Heart right ventricle (tissue), 16 donors: Measurements from ENCODE around the gene NDUFAF8. TPM values are rescaled to one million over a fixed set of nuclear protein-coding genes. Genes with fewer than 3 reads are reported as not detected.

Source experiments
- ATAC-seq, 8 donors: fragments of 200-7000 bp; cut with Tn5 transposase; one replicate each; pipeline ENCODE4 v1.9.1; 2020; ENCODE audit warnings: mild to moderate bottlenecking in 8 of 8, moderate library complexity in 8 of 8, moderate number of reproducible peaks in 1 of 8
- DNase-seq, 2 donors: peaks; one replicate each; pipeline ENCODE4 v3.0.0-alpha.2; 2020
- H3K27ac ChIP-seq, 10 donors: fragments of 200-600 bp; sonication (generic) in 2 of 10; one replicate each; pipeline versions ENCODE4 v1.5.0 to v1.8.0; 2020 to 2022; ENCODE audit warnings: mild to moderate bottlenecking in 3 of 10
- H3K27me3 ChIP-seq, 7 donors: fragments of 200-600 bp; one replicate each; pipeline ENCODE4 v1.8.0; 2021 to 2022; ENCODE audit warnings: mild to moderate bottlenecking in 2 of 7
- H3K36me3 ChIP-seq, 9 donors: fragments of 200-600 bp; sonication (generic) in 1 of 9; one replicate each; pipeline versions ENCODE4 v1.5.0 to v1.8.0; 2020 to 2022; ENCODE audit warnings: mild to moderate bottlenecking in 2 of 9
- H3K4me1 ChIP-seq, 9 donors: fragments of 200-600 bp; sonication (generic) in 1 of 9; one replicate each; pipeline versions ENCODE4 v1.5.0 to v1.8.0; 2020 to 2022; ENCODE audit warnings: mild to moderate bottlenecking in 4 of 9
- H3K4me3 ChIP-seq, 10 donors: fragments of 200-600 bp; sonication (generic) in 2 of 10; one replicate each; pipeline versions ENCODE4 v1.5.0 to v1.8.0; 2020 to 2022; ENCODE audit warnings: mild to moderate bottlenecking in 7 of 10, moderate library complexity in 2 of 10
- H3K9me3 ChIP-seq, 11 donors: fragments of 200-600 bp in 10 of 11; sonication (generic) in 2 of 11; one replicate each; pipeline versions ENCODE4 v1.5.0 to v1.8.0; 2013 to 2022; ENCODE audit warnings: mild to moderate bottlenecking in 2 of 11, control low read depth in 1 of 11, moderate library complexity in 1 of 11
- CTCF ChIP-seq, 9 donors: fragments of 200-600 bp; sonication (generic) in 2 of 9; IDR thresholded peaks; one replicate each; pipeline versions ENCODE4 v1.5.0 to v1.8.0; 2021 to 2022; ENCODE audit warnings: antibody characterized with exemption in 9 of 9, mild to moderate bottlenecking in 5 of 9, moderate library complexity in 1 of 9
- WGBS, 2 donors: extraction: QIAGEN DNeasy Blood & Tissue Kit; methylation state at CpG; one replicate each; pipeline ENCODE4 v1.1.7; 2013; ENCODE audit warnings: inconsistent platforms in 1 of 2; 5-methylcytosine and 5-hydroxymethylcytosine counted together
- intact Hi-C, 10 donors: fragments of 100-400 bp; cut with DNase I; formaldehyde crosslinking; loops; one replicate each; pipeline versions ENCODE4 v1.11.1 to v1.14.2; 2022
- polyA plus RNA-seq, 2 donors: library from polyadenylated mRNA; stranded (reverse); fragments of 200-250 nt; gene quantifications; one replicate each; pipeline ENCODE4 v1.2.3, GENCODE V29; 2013
- total RNA-seq, 10 donors: library from RNA; stranded (reverse); fragmentation: NEBNext Ultra II Directional in 3 of 10; extraction: Animal tissue kit (Norgen Biotek cat#: 25700) in 3 of 10; gene quantifications; one replicate each; pipeline versions ENCODE4 v1.2.1 to v1.2.4, GENCODE V29; 2021 to 2023
- donor health status: Arrhythmogenic right ventricular cardiomyopathy.
- donor health status: ischemic (EF 13 %, LVEDD 7.1; RV severe dilation, severe dysfunction).
- donor health status: healthy with polysubstance abuse.
- donor health status: DM: no; HTN: yes; CAD: no.
- donor health status: DM: no; HTN: no; CAD: no.
- donor health status: ischemic (EF 25% LVEDD 6.9; RV normal size, moderate dysfunction).
- donor health status: ischemic (EF 25% LVEDD 5.7; RV mildly dilated, moderate dysfunction).
- donor health status: healthy.
- donor health status: DM: yes; HTN: yes; CAD: no.
- donor health status: Ischemic cardiomyopathy.
- donor health status: ischemic (EF 35%, LVEDD 5.7; RV mildly dilated, moderate dysfunction).
- donor health status: nonischemic (EF 11% LVEDD 7.7; RV severe dilation, severe dysfunction).
- donor health status: DM: yes; HTN: yes; CAD: no.
- donor health status: PGD.
- donor health status: ischemic (EF 29% LVEDD 5.4; RV normal size, mild dysfunction).
- donor health status: nonischemic (EF 23%, LVEDD 6.1; RV moderate dilation, normal function).

The NDUFAF8 gene
- total and polyA plus RNA-seq, 12 donors, result 41.5 to 74.8 (median 58.9) TPM

GRCh38 chr17:81195941-81196495 lies 43.1 kb upstream of the NDUFAF8 start:
- Histone ChIP-seq H3K27me3 (no peaks in the 10 kb centered on the region), H3K36me3 (peaks cover 0 to 29% (median 0%) of the 10 kb centered on the region in 9 donors), H3K4me1 (peaks cover 0 to 44% (median 20%) of the 10 kb centered on the region in 9 donors), H3K27ac (peak overlapping the region in 5 of 10 donors; percentile 34 to 75 (median 65)), H3K4me3 (no peak overlapping the region), H3K9me3 (no peaks in the 10 kb centered on the region)
- no peak for DNase-seq
- ATAC-seq, result no peak
- no peak for TF ChIP-seq CTCF (IDR thresholded peaks at IDR 0.05)
- intact Hi-C loops, result loop anchor here in 5 of 10 donors (5.0 to 10.0 kb wide), 3 partner anchors 44 to 54 kb away; no protein-coding TSS in a partner anchor
- WGBS, 2 donors, result 85 to 93% methylated on average over 14 of the region's 14 CpGs

- peaks cover 0 to 28% (median 0%) of the 10 kb centered on the region in 9 donors for H3K36me3 ChIP-seq
- H3K27me3 ChIP-seq, result no peaks in the 10 kb centered on the region
- peaks cover 0 to 44% (median 20%) of the 10 kb centered on the region in 9 donors for H3K4me1 ChIP-seq
- TF ChIP-seq CTCF (IDR thresholded peaks at IDR 0.05), result peak in 2 of 9 donors; percentile 25 to 28
- DNase-seq, result peak in 1 of 2 donors; percentile 40
- peak overlapping the region in 8 of 10 donors; percentile 8 to 73 (median 58) for H3K27ac ChIP-seq
- intact Hi-C loops, result loop anchor here in 5 of 10 donors (5.0 to 10.0 kb wide), 3 partner anchors 44 to 54 kb away; no protein-coding TSS in a partner anchor
- H3K9me3 ChIP-seq, result no peaks in the 10 kb centered on the region
- ATAC-seq, result peak in 6 of 8 donors; percentile 12 to 61 (median 42)
- H3K4me3 ChIP-seq, result peak overlapping the region in 5 of 10 donors; percentile 5 to 45 (median 31)
- 77 to 87% methylated on average over 45 of the region's 45 CpGs for WGBS, 2 donors
Observed at GRCh38 chr17:81196505-81197408, 42.4 kb upstream of the NDUFAF8 start.

- H3K9me3 ChIP-seq, result no peaks in the 10 kb centered on the region
- peaks cover 0 to 28% (median 0%) of the 10 kb centered on the region in 9 donors for H3K36me3 ChIP-seq
- ATAC-seq (no peak), DNase-seq (no peak)
- peak overlapping the region in 6 of 10 donors; percentile 34 to 68 (median 58) for H3K27ac ChIP-seq
- intact Hi-C loops, result loop anchor here in 5 of 10 donors (5.0 to 10.0 kb wide), 3 partner anchors 45 to 55 kb away; no protein-coding TSS in a partner anchor
- TF ChIP-seq CTCF (IDR thresholded peaks at IDR 0.05), result no peak
- peaks cover 0 to 44% (median 20%) of the 10 kb centered on the region in 9 donors for H3K4me1 ChIP-seq
- H3K27me3 ChIP-seq, result no peaks in the 10 kb centered on the region
- peak overlapping the region in 5 of 10 donors; percentile 5 to 45 (median 31) for H3K4me3 ChIP-seq
- 74 to 87% methylated on average over 13 to 14 of the region's 14 CpGs for WGBS, 2 donors
Observed at GRCh38 chr17:81197409-81197795, 41.7 kb upstream of the NDUFAF8 start.
